ENCODE measurements around the gene MACROD2.

The MACROD2 gene

GRCh38 chr20:15547119-15547518, 1551.8 kb downstream of the MACROD2 start:
- no peak overlapping the region for H3K27ac ChIP-seq
- TF ChIP-seq CTCF (IDR thresholded peaks at IDR 0.05), result no peak
- no peak for TF ChIP-seq ZFX (IDR thresholded peaks at IDR 0.05; ENCODE audit: borderline replicate concordance)

- H3K27ac ChIP-seq, result no peak overlapping the region
- TF ChIP-seq ZFX (IDR thresholded peaks at IDR 0.05; ENCODE audit: borderline replicate concordance) (no peak), CTCF (IDR thresholded peaks at IDR 0.05) (no peak)
Observed at GRCh38 chr20:15550116-15550870, 1555.0 kb downstream of the MACROD2 start.

GRCh38 chr20:15555913-15556312, 1560.6 kb downstream of the MACROD2 start:
- TF ChIP-seq ZFX (IDR thresholded peaks at IDR 0.05; ENCODE audit: borderline replicate concordance) (no peak), CTCF (IDR thresholded peaks at IDR 0.05) (no peak)
- H3K27ac ChIP-seq, result no peak overlapping the region

GRCh38 chr20:15556869-15557268, 1561.6 kb downstream of the MACROD2 start:
- TF ChIP-seq ZFX (IDR thresholded peaks at IDR 0.05; ENCODE audit: borderline replicate concordance), result no peak
- H3K27ac ChIP-seq, result no peak overlapping the region

- no peak for TF ChIP-seq CTCF (IDR thresholded peaks at IDR 0.05)
Observed at GRCh38 chr20:15561070-15561569, 1565.8 kb downstream of the MACROD2 start.

GRCh38 chr20:15561707-15562404, 1566.5 kb downstream of the MACROD2 start:
- H3K27ac ChIP-seq, result no peak overlapping the region
- TF ChIP-seq CTCF (IDR thresholded peaks at IDR 0.05) (no peak), ZFX (IDR thresholded peaks at IDR 0.05; ENCODE audit: borderline replicate concordance) (no peak)

More at GRCh38 chr20:15561070-15561569, 1565.8 kb downstream of the MACROD2 start:
- no peak overlapping the region for H3K27ac ChIP-seq

GRCh38 chr20:15563836-15564235, 1568.5 kb downstream of the MACROD2 start:
- no peak for TF ChIP-seq ZFX (IDR thresholded peaks at IDR 0.05; ENCODE audit: borderline replicate concordance)
- no peak for TF ChIP-seq CTCF (IDR thresholded peaks at IDR 0.05)

More at GRCh38 chr20:15563836-15564235, 1568.5 kb downstream of the MACROD2 start:
- H3K27ac ChIP-seq, result no peak overlapping the region
